IMR-90 (cell line): ENCODE data around the gene CD80. TPM values are rescaled to one million over a fixed set of nuclear protein-coding genes. Genes with fewer than 3 reads are reported as not detected.

Source experiments
- ATAC-seq: fragments of 200-7000 bp; cut with Tn5 transposase; 2 replicates; pipeline ENCODE4 v1.9.1; 2020; ENCODE audit warnings: low read depth, mild to moderate bottlenecking, moderate library complexity
- BruUV-seq: library from RNA; stranded (reverse); fragments of 400-500 nt; replicated peaks from 2 replicates; lab custom pipeline; 2021; lab: Mats Ljungman, UMichigan
- CTCF ChIA-PET: fragments of 300-600 bp; formaldehyde crosslinking; extraction: SDS; loops from one replicate; lab custom pipeline; 2021; ENCODE audit warnings: antibody characterized with exemption; lab: Yijun Ruan, JAX
- POLR2A ChIA-PET: fragments of 300-600 bp; sonication (Branson Sonifier 250); formaldehyde crosslinking; loops from one replicate; lab custom pipeline; 2022; ENCODE audit warnings: antibody characterized with exemption; ENCODE audit not compliant: unreplicated experiment; lab: Charles Lee
- DNase-seq: peaks from one replicate; pipeline ENCODE4 v3.0.0; 2013
- H2AFZ ChIP-seq: replicated peaks from 2 replicates; pipeline ENCODE3; 2013; ENCODE audit warnings: low read length, mild to moderate bottlenecking; ENCODE audit not compliant: poor library complexity
- H2AK5ac ChIP-seq: 2 replicates; pipeline ENCODE4 v1.6.1; 2013; ENCODE audit warnings: low read depth, low read length, inconsistent platforms
- H2AK9ac ChIP-seq: replicated peaks from 2 replicates; pipeline ENCODE3; 2013; ENCODE audit warnings: mild to moderate bottlenecking, low read depth, low read length, moderate library complexity; ENCODE audit not compliant: poor library complexity
- H2BK120ac ChIP-seq: 2 replicates; pipeline ENCODE4 v1.6.1; 2013; ENCODE audit warnings: low read depth, low read length, inconsistent platforms
- H2BK15ac ChIP-seq: 3 replicates; pipeline ENCODE4 v1.6.1; 2013; ENCODE audit warnings: low read depth, low read length, inconsistent platforms
- H2BK20ac ChIP-seq: 2 replicates; pipeline ENCODE4 v1.6.1; 2013; ENCODE audit warnings: low read depth, mild to moderate bottlenecking, inconsistent platforms, low read length, moderate library complexity
- H2BK5ac ChIP-seq: 2 replicates; pipeline ENCODE4 v1.6.1; 2013; ENCODE audit warnings: mild to moderate bottlenecking, low read depth, low read length, inconsistent platforms; ENCODE audit not compliant: poor library complexity, severe bottlenecking
- H3K14ac ChIP-seq: replicated peaks from 2 replicates; pipeline ENCODE4 v1.6.1; 2013; ENCODE audit warnings: low read depth, low read length, inconsistent platforms
- H3K18ac ChIP-seq: 2 replicates; pipeline ENCODE4 v1.6.1; 2013; ENCODE audit warnings: low read depth, low read length, control low read depth
- H3K23ac ChIP-seq: 2 replicates; pipeline ENCODE4 v1.6.1; 2013; ENCODE audit warnings: low read depth, low read length, inconsistent platforms
- H3K27ac ChIP-seq: 2 replicates; pipeline ENCODE4 v1.5.1; 2013; ENCODE audit warnings: mild to moderate bottlenecking, control low read depth, low read length; ENCODE audit not compliant: insufficient read depth
- H3K27me3 ChIP-seq: 2 replicates; pipeline ENCODE4 v1.6.1; 2013; ENCODE audit warnings: low read length; ENCODE audit not compliant: control insufficient read depth, insufficient read depth
- H3K36me3 ChIP-seq: 2 replicates; pipeline ENCODE4 v1.6.1; 2013; ENCODE audit warnings: low read length, mixed read lengths; ENCODE audit not compliant: control insufficient read depth, insufficient read depth
- H3K4ac ChIP-seq: 2 replicates; pipeline ENCODE4 v1.6.1; 2013; ENCODE audit warnings: low read depth, low read length, inconsistent platforms
- H3K4me1 ChIP-seq: 2 replicates; pipeline ENCODE4 v1.6.1; 2013; ENCODE audit warnings: low read length, mixed read lengths; ENCODE audit not compliant: control insufficient read depth, insufficient read depth
- H3K4me2 ChIP-seq: 2 replicates; pipeline ENCODE4 v1.6.1; 2013; ENCODE audit warnings: low read depth, mild to moderate bottlenecking, control low read depth, low read length, moderate library complexity
- H3K4me3 ChIP-seq: 2 replicates; pipeline ENCODE4 v1.5.1; 2013; ENCODE audit warnings: low read depth, mild to moderate bottlenecking, control low read depth, low read length, moderate library complexity; ENCODE audit not compliant: insufficient read depth
- H3K56ac ChIP-seq: 2 replicates; pipeline ENCODE4 v1.6.1; 2013; ENCODE audit warnings: low read length, inconsistent platforms; ENCODE audit not compliant: insufficient read depth; ENCODE audit errors: extremely low read depth
- H3K79me1 ChIP-seq, 2 experiments: 2 replicates each; pipeline ENCODE4 v1.6.1; 2013; ENCODE audit warnings: low read length in 2 of 2, inconsistent platforms in 1 of 2, low read depth in 1 of 2
- H3K9ac ChIP-seq: 2 replicates; pipeline ENCODE4 v1.6.1; 2013; ENCODE audit warnings: low read depth, low read length, control low read depth
- H3K9me1 ChIP-seq: 2 replicates; pipeline ENCODE4 v1.6.1; 2013; ENCODE audit warnings: low read length, inconsistent platforms; ENCODE audit not compliant: insufficient read depth
- H3K9me3 ChIP-seq: 2 replicates; pipeline ENCODE4 v1.6.1; 2013; ENCODE audit warnings: low read length; ENCODE audit not compliant: control insufficient read depth, insufficient read depth
- H4K20me1 ChIP-seq: 2 replicates; pipeline ENCODE4 v1.6.1; 2013; ENCODE audit warnings: low read length, inconsistent platforms; ENCODE audit not compliant: insufficient read depth
- H4K5ac ChIP-seq: 2 replicates; pipeline ENCODE4 v1.6.1; 2013; ENCODE audit warnings: mild to moderate bottlenecking, low read depth, low read length, control low read depth
- H4K8ac ChIP-seq, 2 experiments: 2 replicates each; pipeline ENCODE4 v1.6.1; 2013; ENCODE audit warnings: low read depth in 2 of 2, low read length in 2 of 2, control low read depth in 1 of 2, inconsistent platforms in 1 of 2
- H4K91ac ChIP-seq: 2 replicates; pipeline ENCODE4 v1.6.1; 2013; ENCODE audit warnings: low read depth, low read length, inconsistent platforms; ENCODE audit not compliant: insufficient read depth
- BHLHE40 ChIP-seq: fragments of 150-350 bp; IDR thresholded peaks from 2 replicates; pipeline ENCODE4 v1.6.1; 2016; ENCODE audit warnings: mild to moderate bottlenecking, low read depth, low read length
- CHD1 ChIP-seq: IDR thresholded peaks from 2 replicates; pipeline ENCODE4 v1.6.1; 2012; ENCODE audit warnings: low read depth, low read length, improper control_type of control experiment
- ELK1 ChIP-seq: fragments of 150-350 bp; IDR thresholded peaks from 2 replicates; pipeline ENCODE4 v1.6.1; 2016; ENCODE audit warnings: low read depth, mild to moderate bottlenecking, low read length, moderate library complexity, borderline replicate concordance
- MAFK ChIP-seq: IDR thresholded peaks from 2 replicates; pipeline ENCODE4 v1.6.1; 2012; ENCODE audit warnings: low read depth, low read length, improper control_type of control experiment
- MAZ ChIP-seq: IDR thresholded peaks from 2 replicates; pipeline ENCODE4 v1.6.1; 2012; ENCODE audit warnings: low read depth, mild to moderate bottlenecking, low read length, improper control_type of control experiment, moderate library complexity, borderline replicate concordance
- MXI1 ChIP-seq: IDR thresholded peaks from 2 replicates; pipeline ENCODE4 v1.6.1; 2012; ENCODE audit warnings: low read depth, mild to moderate bottlenecking, low read length, moderate library complexity, borderline replicate concordance
- NFE2L2 ChIP-seq: fragments of 150-350 bp; IDR thresholded peaks from 2 replicates; pipeline ENCODE4 v1.6.1; 2016; ENCODE audit warnings: low read depth, mild to moderate bottlenecking, low read length
- POLR2A ChIP-seq: IDR thresholded peaks from 2 replicates; pipeline ENCODE4 v1.6.1; 2012; ENCODE audit warnings: mild to moderate bottlenecking, low read depth, low read length
- RAD21 ChIP-seq: IDR thresholded peaks from 2 replicates; pipeline ENCODE4 v1.6.1; 2012; ENCODE audit warnings: low read length, improper control_type of control experiment
- RCOR1 ChIP-seq: IDR thresholded peaks from 2 replicates; pipeline ENCODE4 v1.6.1; 2012; ENCODE audit warnings: mild to moderate bottlenecking, low read length, improper control_type of control experiment; ENCODE audit not compliant: insufficient replicate concordance
- RFX5 ChIP-seq: IDR thresholded peaks from 2 replicates; pipeline ENCODE4 v1.8.0; 2012; ENCODE audit warnings: low read depth, mild to moderate bottlenecking, low read length, moderate library complexity
- SMC3 ChIP-seq: fragments of 150-350 bp; IDR thresholded peaks from 2 replicates; pipeline ENCODE4 v1.6.1; 2016; ENCODE audit warnings: low read depth, mild to moderate bottlenecking, antibody characterized with exemption, low read length, moderate library complexity
- USF2 ChIP-seq: fragments of 150-350 bp; IDR thresholded peaks from 2 replicates; pipeline ENCODE4 v1.6.1; 2017; ENCODE audit warnings: mild to moderate bottlenecking, antibody characterized with exemption, low read length, low read depth
- WGBS, 2 experiments: methylation state at CpG; one replicate each; pipeline versions ENCODE4 v1.1.5 to v1.1.7; 2013; ENCODE audit warnings: missing lambda C conversion rate in 2 of 2; ENCODE audit not compliant: insufficient read length in 1 of 2; ENCODE audit errors: extremely low coverage in 2 of 2; 5-methylcytosine and 5-hydroxymethylcytosine counted together
- dilution Hi-C: fragments of 300-500 bp; cut with HindIII; formaldehyde crosslinking; loops from one replicate; pipeline ENCODE4 v1.14.3; 2018; ENCODE audit warnings: low sequenced_read_pairs; ENCODE audit not compliant: unreplicated experiment
- in situ Hi-C: fragments of 300-500 bp; cut with MboI; formaldehyde crosslinking; loops from 3 replicates; pipeline ENCODE4 v1.14.3; 2019; ENCODE audit warnings: low sequenced_read_pairs, inconsistent platforms, mixed read lengths
- intact Hi-C: fragments of 100-400 bp; cut with micrococcal nuclease; formaldehyde crosslinking; loops from 2 replicates; pipeline ENCODE4 v1.10.0; 2022
- polyA plus RNA-seq, 3 experiments: library from polyadenylated mRNA; depleted of rRNA; stranded (reverse); fragments of >200 nt; gene quantifications; 2 replicates each; pipeline ENCODE4 v1.2.3, GENCODE V29; 2012; ENCODE audit warnings: low replicate concordance in 1 of 3
- total RNA-seq: library from RNA; depleted of rRNA; stranded (reverse); fragments of >200 nt; gene quantifications from 2 replicates; pipeline ENCODE4 v1.2.3, GENCODE V29; 2012

The CD80 gene
- total and polyA plus RNA-seq, 2 of the 4 experiments (the other 2 are of a cell fraction): not detected

DNA sequence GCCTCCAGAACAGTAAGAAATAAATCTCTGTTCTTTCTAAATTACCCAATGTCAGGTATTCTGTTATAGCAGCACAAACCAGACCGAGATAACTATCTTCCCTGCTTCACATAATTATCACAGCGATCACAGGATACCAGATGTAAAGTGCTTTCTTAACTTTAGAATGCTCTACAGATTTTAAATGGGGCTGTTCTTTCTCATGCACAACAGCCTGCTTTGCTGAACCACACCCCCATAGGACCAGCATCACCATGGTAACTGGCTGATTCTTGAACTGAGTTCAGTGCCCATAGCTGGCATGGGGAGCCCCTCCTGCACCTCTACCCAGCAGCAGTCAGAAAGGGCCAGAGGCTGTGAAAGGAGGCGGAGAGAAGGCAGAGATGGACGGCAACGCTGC, 7.8 kb downstream of the CD80 start:
- Histone ChIP-seq H4K5ac (no peak overlapping the region), H3K9ac (no peak overlapping the region), H4K91ac (no peak overlapping the region), H3K27me3 (peaks cover 13% of the 10 kb centered on the region), H2BK15ac (no peak overlapping the region), H4K8ac (no peak overlapping the region), H2BK20ac (no peak overlapping the region), H2BK5ac (no peak overlapping the region), H2BK120ac (no peak overlapping the region), H3K4me2 (no peak overlapping the region), H3K14ac (no peak overlapping the region), H2AK5ac (no peak overlapping the region), H3K27ac (no peak overlapping the region), H3K4me1 (no peaks in the 10 kb centered on the region), H3K23ac (no peak overlapping the region), H3K4ac (no peak overlapping the region), H2AFZ (no peak overlapping the region), H3K4me3 (no peak overlapping the region), H3K56ac (no peak overlapping the region), H3K36me3 (no peaks in the 10 kb centered on the region), H4K20me1 (no peaks in the 10 kb centered on the region), H3K79me1 (no peaks in the 10 kb centered on the region), H3K9me3 (no peaks in the 10 kb centered on the region), H3K18ac (no peak overlapping the region), H2AK9ac (no peak overlapping the region), H3K9me1 (no peaks in the 10 kb centered on the region)
- no peak for ATAC-seq
- TF ChIP-seq NFE2L2 (no peak), RAD21 (no peak), USF2 (no peak), MAFK (no peak), MAZ (no peak), ELK1 (no peak), SMC3 (no peak), BHLHE40 (no peak), POLR2A (no peak), RCOR1 (no peak), CHD1 (no peak), MXI1 (no peak), RFX5 (no peak)
- no CpG with 5 or more reads among the region's 5 CpGs for WGBS, 2 experiments
- in situ Hi-C loops: no loop called here
- dilution Hi-C loops: no loop called here
- POLR2A ChIA-PET: no interaction called here
- BruUV-seq: no TSS peak
- intact Hi-C loops: no loop called here
- DNase-seq: no peak
- CTCF ChIA-PET: no interaction called here
